HG02759 (cell line): ENCODE data around the gene RGP1.

ENCODE experiments used
- ATAC-seq: cut with Tn5 transposase; IDR thresholded peaks from one replicate; pipeline ENCODE4 v1.9.1; 2021; ENCODE audit warnings: mild to moderate bottlenecking, moderate library complexity; ENCODE audit not compliant: unreplicated experiment

Gene RGP1

GRCh38 chr9:35798658-35799374 lies 49.7 kb downstream of the RGP1 start:
- no peak for ATAC-seq

- no peak for ATAC-seq
Observed at GRCh38 chr9:35800530-35800929, 51.4 kb downstream of the RGP1 start.

- no peak for ATAC-seq
Observed at GRCh38 chr9:35801328-35802128, 52.4 kb downstream of the RGP1 start.

GRCh38 chr9:35806101-35806500 lies 57.0 kb downstream of the RGP1 start:
- ATAC-seq = no peak
